Nephron progenitor cell (in vitro differentiated cells): ENCODE data around the gene HOTAIR.
A peak's percentile ranks its signal among the peaks of the same experiment; 100 is the strongest.

Experiments used
- DNase-seq: peaks from one replicate; pipeline ENCODE4 v3.0.0; 2021
- H3K27ac Mint-ChIP-seq: 2 replicates; pipeline ENCODE4 v1.8.0; 2021; ENCODE audit warnings: mild to moderate bottlenecking, moderate library complexity, mixed read lengths
- H3K27me3 Mint-ChIP-seq: 2 replicates; pipeline ENCODE4 v1.8.0; 2021; ENCODE audit warnings: mild to moderate bottlenecking, low read depth, mixed read lengths; ENCODE audit not compliant: poor library complexity
- H3K36me3 Mint-ChIP-seq: 2 replicates; pipeline ENCODE4 v1.8.0; 2021; ENCODE audit warnings: low read depth, mixed read lengths
- H3K4me1 Mint-ChIP-seq: 2 replicates; pipeline ENCODE4 v1.8.0; 2021; ENCODE audit warnings: mixed read lengths
- H3K4me3 Mint-ChIP-seq: 2 replicates; pipeline ENCODE4 v1.8.0; 2021; ENCODE audit warnings: mild to moderate bottlenecking, moderate library complexity, mixed read lengths
- H3K9me3 Mint-ChIP-seq: 2 replicates; pipeline ENCODE4 v1.8.0; 2021; ENCODE audit warnings: mild to moderate bottlenecking, moderate library complexity, mixed read lengths
- CTCF ChIP-seq: fragments of 200-600 bp; sonication (generic); IDR thresholded peaks from 2 replicates; pipeline ENCODE4 v1.5.0; 2021; ENCODE audit warnings: antibody characterized with exemption

HOTAIR gene

DNA sequence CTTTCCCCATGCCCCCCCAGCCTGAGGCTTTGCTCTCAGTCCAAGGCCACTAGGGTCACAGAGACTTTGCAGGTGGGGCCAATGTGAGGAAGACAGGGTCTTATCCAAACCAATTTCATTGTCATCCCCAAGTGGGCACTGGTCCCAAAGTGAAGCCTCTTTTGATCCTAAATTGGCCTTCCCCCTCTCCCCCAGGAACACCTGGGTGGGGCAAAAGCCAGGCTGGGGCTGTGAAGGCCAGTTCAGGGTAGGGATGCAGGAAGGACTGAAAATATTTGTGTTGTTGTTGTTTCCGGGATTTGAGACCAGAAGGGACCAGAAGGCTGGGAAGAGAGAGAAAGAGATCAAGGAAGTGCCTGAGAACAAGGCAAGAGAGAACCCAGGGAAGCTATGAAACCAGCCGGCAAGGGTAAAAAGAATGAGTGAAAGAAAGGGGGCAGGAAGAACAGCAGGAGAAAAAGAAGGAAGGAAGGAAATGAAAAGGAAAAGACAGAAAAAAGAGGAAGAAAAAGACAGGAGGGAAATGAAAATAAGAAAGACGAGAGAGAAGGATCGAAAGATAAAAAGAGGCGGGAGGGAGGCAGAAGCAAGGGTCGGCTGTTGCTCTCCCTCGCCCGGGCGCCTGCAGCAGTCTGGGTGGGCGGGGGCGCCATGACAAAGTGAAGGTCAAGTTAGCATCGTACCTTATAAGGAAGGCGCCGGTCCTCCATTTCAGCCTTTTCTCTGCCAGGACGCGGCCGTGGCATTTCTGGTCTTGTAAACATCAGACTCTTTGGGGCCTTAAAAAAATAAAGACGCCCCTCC lies 9.3 kb downstream of the HOTAIR start:
- H3K9me3 Mint-ChIP-seq, result no peaks in the 10 kb centered on the region
- no peak for TF ChIP-seq CTCF
- H3K4me3 Mint-ChIP-seq, result peak overlapping the region; percentile 21
- H3K4me1 Mint-ChIP-seq, result peaks cover 34% of the 10 kb centered on the region
- H3K27me3 Mint-ChIP-seq, result peaks cover 100% of the 10 kb centered on the region
- H3K36me3 Mint-ChIP-seq, result no peaks in the 10 kb centered on the region
- DNase-seq, result peak; percentile 69
- H3K27ac Mint-ChIP-seq, result no peak overlapping the region

GRCh38 chr12:53964315-53964713 lies 10.4 kb downstream of the HOTAIR start:
- TF ChIP-seq CTCF, result no peak
- Mint-ChIP-seq H3K4me3 (no peak overlapping the region), H3K36me3 (no peaks in the 10 kb centered on the region), H3K9me3 (no peaks in the 10 kb centered on the region), H3K4me1 (peaks cover 38% of the 10 kb centered on the region), H3K27me3 (peaks cover 100% of the 10 kb centered on the region), H3K27ac (no peak overlapping the region)
- no peak for DNase-seq

DNA sequence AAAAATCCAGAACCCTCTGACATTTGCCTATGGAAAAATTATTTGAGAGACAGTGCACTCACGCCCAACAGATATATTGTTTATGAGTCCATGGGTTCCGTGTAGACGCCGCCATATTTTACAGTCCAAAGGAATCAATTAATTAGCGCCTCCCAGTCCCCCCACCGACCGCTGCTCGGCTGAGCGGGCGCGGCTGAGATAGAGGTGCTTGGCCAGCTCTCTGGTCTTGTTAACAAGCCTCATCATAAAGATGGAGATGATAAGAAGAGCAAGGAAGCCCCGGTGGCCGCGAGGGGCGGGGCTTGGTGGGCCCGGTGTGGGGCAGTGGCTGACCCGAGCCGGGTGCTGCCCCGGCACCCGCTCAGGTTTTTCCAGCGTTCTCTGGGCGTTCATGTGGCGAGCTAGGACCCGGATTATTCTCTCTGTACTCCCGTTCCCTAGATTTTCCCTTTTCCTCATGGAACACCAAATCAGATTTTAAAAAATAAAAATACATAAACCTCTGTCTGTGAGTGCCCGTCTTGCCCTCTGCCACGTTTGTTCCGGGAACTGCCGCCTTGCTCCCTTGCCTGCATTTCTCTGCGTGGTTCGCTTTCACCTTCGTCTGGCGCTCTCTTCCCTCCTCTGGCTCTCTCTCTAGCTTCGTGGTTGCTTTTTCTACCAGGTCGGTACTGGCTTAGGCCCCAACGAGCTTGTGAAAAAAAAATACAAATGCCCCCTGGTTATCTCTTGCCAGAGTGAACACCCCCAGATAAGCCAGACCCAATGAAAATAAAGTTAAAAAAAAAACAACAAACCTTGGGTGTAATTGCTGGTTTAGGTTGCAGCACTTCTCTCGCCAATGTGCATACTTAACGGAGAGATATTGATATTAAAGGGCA lies 11.1 kb downstream of the HOTAIR start:
- Mint-ChIP-seq H3K27me3 (peaks cover 100% of the 10 kb centered on the region), H3K4me1 (peaks cover 34% of the 10 kb centered on the region), H3K36me3 (no peaks in the 10 kb centered on the region), H3K9me3 (no peaks in the 10 kb centered on the region), H3K27ac (no peak overlapping the region), H3K4me3 (no peak overlapping the region)
- TF ChIP-seq CTCF, result no peak
- peak; percentile 48 for DNase-seq

DNA sequence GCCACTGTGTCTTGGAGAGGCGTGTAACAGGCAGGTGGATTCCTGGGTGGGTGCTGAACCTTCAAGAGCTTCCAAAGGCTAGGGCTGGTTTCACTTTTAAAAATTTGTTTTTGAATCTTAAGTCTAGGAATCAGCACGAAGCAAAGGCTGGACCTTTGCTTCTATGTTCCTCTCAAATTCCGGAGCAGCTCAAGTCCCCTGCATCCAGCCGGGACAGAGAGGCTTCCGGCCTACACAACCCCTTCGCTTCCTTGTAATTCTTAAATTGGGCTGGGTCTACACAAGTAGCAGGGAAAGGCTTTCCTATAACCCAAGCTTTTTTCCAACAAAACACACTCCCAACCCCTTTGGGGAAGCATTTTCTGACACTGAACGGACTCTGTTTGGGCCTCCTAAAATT lies 11.7 kb downstream of the HOTAIR start:
- Mint-ChIP-seq H3K36me3 (no peaks in the 10 kb centered on the region), H3K4me1 (peaks cover 28% of the 10 kb centered on the region), H3K9me3 (no peaks in the 10 kb centered on the region), H3K4me3 (no peak overlapping the region), H3K27ac (no peak overlapping the region), H3K27me3 (peaks cover 100% of the 10 kb centered on the region)
- no peak for DNase-seq
- TF ChIP-seq CTCF, result no peak

GRCh38 chr12:53961025-53961761 lies 13.6 kb downstream of the HOTAIR start:
- Mint-ChIP-seq H3K27ac (no peak overlapping the region), H3K4me3 (no peak overlapping the region), H3K4me1 (peaks cover 22% of the 10 kb centered on the region), H3K36me3 (no peaks in the 10 kb centered on the region), H3K27me3 (peaks cover 100% of the 10 kb centered on the region), H3K9me3 (no peaks in the 10 kb centered on the region)
- peak; percentile 79 for DNase-seq
- TF ChIP-seq CTCF, result no peak
